T-helper 9 cell (primary cell): ENCODE measurements around the gene GDPD5.

Experiments
- DNase-seq: peaks from one replicate; pipeline ENCODE4 v3.0.0-alpha.2; 2020

GDPD5 gene

GRCh38 chr11:75557666-75558494, 32.1 kb upstream of the GDPD5 start:
- DNase-seq = no peak

DNA sequence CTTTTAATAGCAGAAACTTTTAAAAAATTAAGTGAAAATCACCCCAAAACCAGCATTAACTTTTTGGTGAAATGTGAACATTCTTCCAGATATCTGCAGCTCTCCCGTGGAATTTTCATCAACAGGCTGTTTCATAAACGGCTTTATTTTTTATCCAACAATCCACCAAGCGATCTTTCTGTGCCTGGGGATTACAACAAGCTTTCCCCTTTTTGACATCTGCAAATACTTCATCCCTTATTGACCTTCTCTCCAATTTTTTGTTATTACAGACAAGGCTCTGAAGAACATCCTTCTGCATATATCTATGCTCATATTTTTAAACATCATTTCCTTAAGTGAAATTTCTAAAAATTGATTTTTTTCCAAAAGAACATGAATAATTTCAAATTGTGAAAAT, 30.5 kb upstream of the GDPD5 start:
- no peak for DNase-seq

DNA sequence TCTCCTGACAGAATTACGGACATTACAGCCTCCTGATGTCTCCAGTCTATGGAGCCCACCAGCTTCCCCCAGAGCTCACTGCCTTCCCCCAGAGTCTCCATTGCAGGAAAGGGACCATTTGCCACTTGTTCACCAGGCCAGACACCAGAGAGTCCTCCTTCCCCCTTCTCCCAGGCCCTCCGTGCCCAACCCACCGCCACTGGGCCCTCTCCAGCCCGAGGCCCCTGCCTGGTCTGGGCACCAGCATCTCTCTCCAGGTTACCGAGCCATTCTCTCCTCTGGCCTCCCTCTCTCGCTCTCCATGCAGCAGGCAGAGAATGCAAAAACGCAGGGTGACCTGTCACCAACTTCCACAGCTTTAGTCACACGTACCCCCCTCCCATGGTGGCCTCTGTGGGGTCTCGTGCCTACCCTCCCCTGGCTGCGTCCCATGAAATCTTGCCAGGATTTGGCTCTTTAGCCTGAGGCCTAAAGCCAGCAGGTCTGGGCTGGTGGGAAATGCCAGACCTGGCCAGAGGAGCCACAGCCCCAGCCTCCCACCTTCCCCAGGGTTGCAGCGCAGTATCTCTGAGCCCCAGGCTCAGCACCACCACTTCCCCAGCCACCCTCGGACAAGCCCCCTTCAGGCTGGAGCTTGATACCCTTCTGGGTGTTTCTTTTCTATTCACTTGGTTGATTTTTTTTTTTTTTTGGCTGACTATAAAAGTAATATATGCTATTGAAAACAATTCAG, 29.5 kb upstream of the GDPD5 start:
- no peak for DNase-seq

DNA sequence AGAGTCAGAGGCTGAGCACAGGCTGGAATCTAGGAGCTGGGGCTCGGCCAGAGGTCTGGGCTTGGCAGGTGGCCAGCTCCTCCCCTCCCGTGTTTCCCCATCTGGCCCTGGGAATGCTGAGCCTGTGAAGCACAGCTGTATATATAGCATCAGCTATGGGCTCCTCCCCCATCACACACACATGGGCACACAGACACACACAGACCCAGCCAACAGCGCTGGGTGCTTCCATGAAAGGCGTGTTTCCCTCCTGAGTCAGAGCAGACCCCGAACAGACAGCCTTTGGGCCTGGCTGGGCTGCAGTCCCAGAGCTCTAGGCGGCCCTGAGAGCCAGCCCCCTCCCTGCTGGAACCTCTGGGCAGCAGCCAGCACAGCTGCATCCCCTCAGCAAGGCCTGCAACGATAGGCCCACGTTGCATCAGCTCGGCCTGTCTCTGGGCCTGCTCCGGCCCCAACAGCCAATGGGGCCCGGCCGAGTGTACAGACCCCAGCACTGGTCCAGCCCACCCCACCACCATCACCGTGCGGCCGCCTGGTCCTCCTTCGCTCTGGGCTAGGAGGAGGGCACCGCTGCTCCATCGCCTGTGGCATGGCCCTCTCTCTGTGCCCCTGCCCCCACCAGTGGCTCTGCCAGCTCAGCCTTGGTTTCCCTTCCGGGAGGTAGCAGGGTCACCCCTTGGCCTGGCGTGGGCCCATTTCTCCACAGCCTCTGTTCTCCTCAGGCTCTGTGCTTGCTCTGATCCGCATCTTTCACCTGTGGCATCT, 28.7 kb upstream of the GDPD5 start:
- no peak for DNase-seq

- no peak for DNase-seq
These were observed 28.1 kb upstream of the GDPD5 start for GRCh38 chr11:75553889-75554257.

DNA sequence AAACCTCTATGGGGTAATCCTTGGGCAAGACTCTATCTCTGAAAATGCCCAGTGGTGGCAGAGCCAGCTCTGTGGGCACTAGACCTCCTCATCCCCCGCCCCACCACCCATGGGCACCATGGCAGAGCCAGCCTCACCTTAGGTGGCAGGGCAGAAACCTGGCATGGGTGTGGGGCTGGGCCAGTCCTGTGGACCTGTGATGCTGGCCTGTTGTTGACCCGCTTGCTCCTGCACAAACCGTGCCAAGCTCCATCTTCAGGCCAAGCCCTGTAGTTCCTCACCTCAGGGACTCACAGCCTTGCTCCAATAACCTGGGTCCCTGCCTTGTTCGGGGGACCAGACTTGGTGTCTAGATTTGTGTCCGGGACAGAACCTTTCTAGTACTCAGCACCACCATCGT, 27.4 kb upstream of the GDPD5 start:
- DNase-seq = no peak

GRCh38 chr11:75549370-75549958, 23.7 kb upstream of the GDPD5 start:
- DNase-seq = no peak

- no peak for DNase-seq
These were observed 23.0 kb upstream of the GDPD5 start for GRCh38 chr11:75548595-75549272.

DNA sequence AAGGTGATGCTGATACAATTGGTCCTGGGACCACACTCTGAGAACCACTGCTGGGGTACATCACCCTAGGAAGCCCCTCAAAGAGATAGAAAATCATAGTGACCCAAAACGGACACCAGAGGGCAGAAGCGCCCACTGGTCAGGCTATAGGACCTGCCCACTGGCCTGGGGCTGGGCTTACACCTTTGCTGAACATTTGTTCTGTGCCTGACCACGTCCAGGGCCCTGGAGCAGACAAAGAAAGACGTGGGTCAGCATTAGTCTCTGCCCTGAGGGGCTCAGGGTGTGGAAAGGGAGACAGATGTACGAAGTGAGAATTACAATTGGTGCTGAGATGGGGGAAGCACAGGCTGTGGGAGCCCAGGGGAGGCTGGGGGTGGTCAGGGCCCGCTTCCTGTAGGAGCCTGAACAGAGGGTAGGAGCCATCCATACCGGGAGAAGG, 21.9 kb upstream of the GDPD5 start:
- DNase-seq = no peak

GRCh38 chr11:75547177-75547576, 21.4 kb upstream of the GDPD5 start:
- no peak for DNase-seq

GRCh38 chr11:75543806-75544205, 18.1 kb upstream of the GDPD5 start:
- DNase-seq = no peak

GRCh38 chr11:75542088-75542438, 16.3 kb upstream of the GDPD5 start:
- no peak for DNase-seq

DNA sequence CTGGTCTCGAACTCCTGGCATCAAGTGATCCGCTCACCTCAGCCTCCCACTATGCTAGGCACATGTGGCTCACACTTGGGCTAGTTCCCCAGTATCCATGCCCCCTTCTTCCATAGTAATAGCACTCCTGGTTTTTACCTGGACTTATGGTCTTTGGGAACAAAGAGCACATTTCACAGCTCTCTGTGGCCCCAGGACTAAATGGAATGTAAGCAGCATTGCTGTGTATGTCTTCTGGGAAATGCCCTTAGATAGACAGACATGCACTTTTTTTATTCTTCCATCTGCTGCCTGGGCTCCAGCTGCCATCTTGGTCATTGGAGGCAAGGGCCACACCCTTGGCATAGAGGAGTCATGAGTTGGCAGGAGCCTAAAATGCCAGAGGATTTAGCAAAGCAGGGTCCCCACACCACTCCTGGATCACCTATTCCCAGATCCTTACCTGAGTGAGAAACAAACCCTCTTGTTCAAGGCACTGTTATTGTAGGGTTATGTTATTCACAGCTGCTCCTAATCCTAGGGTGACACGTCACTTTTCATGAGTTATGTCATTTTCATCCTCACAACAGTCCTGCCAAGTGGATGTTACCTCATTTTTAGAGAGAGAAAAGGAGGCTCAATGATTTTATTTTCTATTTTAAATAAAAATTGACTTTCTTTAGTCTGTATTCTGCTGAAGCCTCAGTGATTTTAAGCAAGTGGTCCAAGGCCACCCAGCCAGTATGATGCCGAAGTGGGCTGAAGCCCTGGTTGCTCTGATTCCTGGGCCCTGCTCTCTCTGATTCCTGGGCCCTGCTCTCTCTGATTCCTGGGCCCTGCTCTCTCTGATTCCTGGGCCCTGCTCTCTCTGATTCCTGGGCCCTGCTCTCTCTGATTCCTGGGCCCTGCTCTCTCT, 15.7 kb upstream of the GDPD5 start:
- DNase-seq = no peak

- no peak for DNase-seq
These were observed 14.0 kb upstream of the GDPD5 start for GRCh38 chr11:75539459-75540334.

DNA sequence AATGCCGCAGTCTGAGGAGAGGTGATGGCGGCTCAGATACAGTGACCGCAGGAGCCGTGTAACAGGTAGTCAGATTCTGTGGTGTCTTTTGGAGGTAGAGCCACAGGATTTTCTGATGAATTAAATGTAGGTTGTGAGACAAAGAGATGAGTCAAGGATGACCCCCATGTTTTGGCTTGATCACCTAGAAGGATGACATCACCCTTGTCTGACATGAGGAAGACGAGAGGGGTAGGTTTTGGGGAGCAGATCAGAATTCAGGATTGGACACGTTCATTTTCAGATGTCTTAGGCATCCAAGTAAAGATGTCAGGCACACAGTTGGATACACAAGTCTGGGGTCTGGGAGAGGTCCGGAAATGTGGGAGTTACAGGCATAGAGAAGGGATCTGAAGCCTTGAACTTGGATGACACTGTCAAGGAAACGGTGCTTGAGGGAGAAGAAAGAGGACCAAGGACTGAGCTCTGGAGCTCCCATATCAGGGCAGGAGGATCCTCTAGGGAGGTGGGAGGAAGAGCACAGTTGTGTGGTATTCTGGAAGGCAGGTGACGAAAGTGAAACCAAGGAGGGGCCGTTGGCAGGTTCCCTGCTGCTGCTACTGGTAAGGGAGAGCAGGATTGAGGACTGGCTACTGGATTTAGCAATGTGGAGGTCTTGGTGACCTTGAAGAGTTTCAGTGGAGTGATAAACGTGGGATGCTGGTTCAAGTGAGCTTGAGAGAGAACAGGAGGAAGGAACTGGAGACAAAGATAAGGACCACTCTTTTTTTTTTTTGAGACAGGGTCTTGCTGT, 12.6 kb upstream of the GDPD5 start:
- no peak for DNase-seq

DNA sequence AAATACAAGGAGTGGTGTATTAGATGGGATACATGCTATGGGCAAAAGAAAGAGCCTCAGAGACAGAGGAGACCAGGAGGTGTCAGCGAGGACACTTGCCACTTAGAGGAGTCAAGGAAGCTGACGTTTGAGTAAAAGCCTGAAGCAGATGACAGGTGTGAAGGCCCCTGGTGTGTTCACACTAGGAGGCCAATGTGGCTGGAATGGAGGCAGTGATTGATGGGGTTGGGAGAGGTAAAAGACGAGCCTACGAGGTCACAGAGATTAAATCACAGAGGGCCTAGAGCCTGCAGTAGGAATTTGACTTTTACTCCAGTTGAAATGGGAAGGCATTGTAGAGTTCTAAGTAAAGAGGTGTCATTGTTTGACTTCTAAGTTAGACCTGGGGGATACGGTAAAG, 12.0 kb upstream of the GDPD5 start:
- no peak for DNase-seq

GRCh38 chr11:75536786-75537641, 11.3 kb upstream of the GDPD5 start:
- DNase-seq = no peak

- DNase-seq = no peak
These were observed 9.3 kb upstream of the GDPD5 start for GRCh38 chr11:75535071-75535470.
